Measurements from ENCODE around the gene TATDN2.

DNA sequence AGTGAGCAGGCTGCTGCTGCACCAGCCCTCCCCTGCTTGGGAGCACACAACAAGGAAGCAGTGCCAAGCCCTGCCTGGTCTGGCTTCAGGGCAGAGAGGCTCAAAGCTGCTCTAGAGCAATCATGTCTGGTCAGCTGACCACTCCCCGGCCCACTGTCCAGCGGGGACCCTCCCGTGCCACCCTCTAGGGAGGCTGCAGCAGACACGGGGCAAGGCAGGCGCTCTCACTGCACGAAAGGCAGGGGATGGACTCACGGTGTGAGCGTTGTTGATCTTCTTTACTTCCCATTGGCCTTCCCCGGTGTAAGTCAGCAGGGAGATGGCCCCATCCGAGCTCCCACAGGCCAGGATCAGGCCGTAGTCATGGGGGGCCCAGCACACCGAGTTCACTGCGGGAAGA lies 63.5 kb downstream of the TATDN2 start:
- TF ChIP-seq CTCF (IDR thresholded peaks at IDR 0.05; ENCODE audit: poor library complexity) (no peak), EZH2 (IDR thresholded peaks at IDR 0.05; ENCODE audit: borderline replicate concordance) (no peak), EZH2phosphoT487 (IDR thresholded peaks at IDR 0.05; ENCODE audit: low read depth, severe bottlenecking, unreplicated experiment) (no peak)
